ENCODE results near the gene ADPRH. TPM values are rescaled to one million over a fixed set of nuclear protein-coding genes. Genes with fewer than 3 reads are reported as not detected.
"Not testable (repeated sequence)": the region's sequence is repeated elsewhere in the genome, so short reads cannot be mapped to it uniquely, and the experiment has no call there.

The ADPRH gene
- total RNA-seq, 1 donor = 4.1 TPM

GRCh38 chr3:119557877-119558269 lies 21.4 kb upstream of the ADPRH start:
- no peak for DNase-seq (ENCODE audit: low read depth)
- no peak overlapping the region for H3K4me3 ChIP-seq (ENCODE audit: low read depth, low read length)
- TF ChIP-seq CTCF (IDR thresholded peaks at IDR 0.05; ENCODE audit: insufficient read depth, low read length) = no peak

GRCh38 chr3:119558626-119559317 lies 20.5 kb upstream of the ADPRH start:
- no peak for DNase-seq (ENCODE audit: low read depth)
- no peak overlapping the region for H3K4me3 ChIP-seq (ENCODE audit: low read depth, low read length)
- no peak for TF ChIP-seq CTCF (IDR thresholded peaks at IDR 0.05; ENCODE audit: insufficient read depth, low read length)

- peak; percentile 39 for TF ChIP-seq CTCF (IDR thresholded peaks at IDR 0.05; ENCODE audit: insufficient read depth, low read length)
- DNase-seq (ENCODE audit: low read depth) = peak; percentile 45
- no peak within 1 kb of the TSS for H3K4me3 ChIP-seq (ENCODE audit: low read depth, low read length)
Observed at GRCh38 chr3:119559441-119559963, 19.8 kb upstream of the ADPRH start, which contains the start of gene CD80. Gene CD80 (minus strand): TSS chr3:119559614. CDS start chr3:119557728, 1,886 bp downstream.

- TF ChIP-seq CTCF (IDR thresholded peaks at IDR 0.05; ENCODE audit: insufficient read depth, low read length) = no peak
- no peak for DNase-seq (ENCODE audit: low read depth)
- H3K4me3 ChIP-seq (ENCODE audit: low read depth, low read length) = no peak overlapping the region
Observed at GRCh38 chr3:119560160-119560559, 19.1 kb upstream of the ADPRH start.

GRCh38 chr3:119562307-119562961 lies 16.9 kb upstream of the ADPRH start:
- no peak overlapping the region for H3K4me3 ChIP-seq (ENCODE audit: low read depth, low read length)
- TF ChIP-seq CTCF (IDR thresholded peaks at IDR 0.05; ENCODE audit: insufficient read depth, low read length) = no peak
- DNase-seq (ENCODE audit: low read depth) = no peak

GRCh38 chr3:119563334-119563733 lies 16.0 kb upstream of the ADPRH start:
- DNase-seq (ENCODE audit: low read depth); H3K4me3 ChIP-seq (ENCODE audit: low read depth, low read length): not testable (repeated sequence)

GRCh38 chr3:119569156-119569555 lies 10.1 kb upstream of the ADPRH start:
- DNase-seq (ENCODE audit: low read depth) = no peak
- TF ChIP-seq CTCF (IDR thresholded peaks at IDR 0.05; ENCODE audit: insufficient read depth, low read length) = no peak
- H3K4me3 ChIP-seq (ENCODE audit: low read depth, low read length) = no peak overlapping the region
